NCI-H187 treated with DMSO at 0.1 percent for 48 hours (cell line): Measurements from ENCODE around the gene FARP1.

ENCODE experiments used
- DNase-seq: peaks from one replicate; lab custom pipeline; 2025; lab: John Stamatoyannopoulos, UW

Gene FARP1

DNA sequence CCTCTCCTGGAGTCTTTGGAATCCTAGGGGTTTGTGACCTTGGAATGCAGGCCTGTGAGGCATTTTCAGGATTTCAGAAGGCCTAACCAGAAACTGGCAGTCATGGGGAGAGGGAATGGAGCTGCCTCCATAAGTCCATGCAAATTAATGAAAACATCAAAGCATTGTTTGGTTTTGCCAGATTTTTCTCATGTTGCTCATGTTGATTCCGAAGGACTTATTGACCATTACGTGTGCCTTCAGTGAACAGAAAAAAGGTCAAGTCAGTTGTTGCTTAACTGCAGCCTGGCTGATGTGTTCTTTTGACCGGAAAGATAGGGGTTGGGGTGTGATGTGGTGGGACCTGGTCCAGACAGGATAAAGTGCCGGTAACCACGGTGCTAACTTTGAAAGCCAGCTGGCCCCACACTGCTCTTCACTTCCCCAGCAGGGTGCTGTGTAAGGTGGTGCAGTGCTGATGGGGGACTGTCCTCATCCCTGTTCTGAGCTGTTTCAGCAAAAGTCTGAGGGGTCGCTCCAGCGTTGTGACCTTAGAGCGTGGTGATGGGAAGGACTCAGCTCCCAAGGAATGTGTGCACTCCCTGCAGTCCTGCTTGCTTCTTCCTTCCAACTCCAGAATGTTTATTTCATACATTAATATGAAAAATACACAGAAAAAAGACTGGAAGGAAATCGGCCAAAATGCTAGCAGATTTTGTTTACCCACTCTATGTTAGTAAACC is 30.7 kb downstream of the FARP1 start:
- DNase-seq = no peak

DNA sequence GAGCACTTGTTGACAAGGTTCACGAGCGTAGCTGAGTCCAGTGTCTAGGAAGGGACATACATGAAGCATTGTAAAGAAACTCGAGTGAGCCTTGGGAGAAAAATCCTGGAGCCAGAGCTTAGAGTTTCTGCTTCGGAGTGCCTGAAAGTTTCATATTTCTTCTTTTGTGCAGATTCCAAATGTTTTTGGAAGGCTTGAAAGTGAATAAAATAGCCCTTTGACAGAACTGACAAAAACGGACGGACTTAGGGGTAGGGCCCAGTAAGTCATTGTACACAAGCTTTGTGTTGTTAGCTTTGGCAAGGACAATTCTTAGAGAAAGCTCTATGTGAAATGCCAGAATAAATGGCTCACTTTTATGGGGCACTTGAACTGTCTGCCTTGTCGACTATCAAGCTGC is 31.4 kb downstream of the FARP1 start:
- no peak for DNase-seq

DNA sequence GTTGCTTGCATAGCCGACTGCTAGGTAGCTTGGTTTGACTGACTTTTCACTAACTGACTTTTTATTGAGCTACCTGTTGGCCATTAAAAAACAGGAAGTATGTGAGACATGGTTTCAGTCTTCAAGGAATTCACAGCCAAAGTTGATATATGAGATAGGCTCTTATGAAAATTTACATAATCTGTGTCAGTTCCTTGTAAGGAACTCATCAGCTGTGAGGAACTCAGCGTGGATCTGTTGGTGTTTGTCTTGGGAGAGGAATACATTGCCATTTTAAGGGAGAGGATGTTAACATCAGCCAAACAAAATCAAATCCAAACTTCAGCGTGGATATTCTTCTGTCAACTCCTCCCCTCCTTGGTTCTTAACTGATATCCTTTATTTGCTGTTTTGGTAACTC is 32.1 kb downstream of the FARP1 start:
- no peak for DNase-seq

DNA sequence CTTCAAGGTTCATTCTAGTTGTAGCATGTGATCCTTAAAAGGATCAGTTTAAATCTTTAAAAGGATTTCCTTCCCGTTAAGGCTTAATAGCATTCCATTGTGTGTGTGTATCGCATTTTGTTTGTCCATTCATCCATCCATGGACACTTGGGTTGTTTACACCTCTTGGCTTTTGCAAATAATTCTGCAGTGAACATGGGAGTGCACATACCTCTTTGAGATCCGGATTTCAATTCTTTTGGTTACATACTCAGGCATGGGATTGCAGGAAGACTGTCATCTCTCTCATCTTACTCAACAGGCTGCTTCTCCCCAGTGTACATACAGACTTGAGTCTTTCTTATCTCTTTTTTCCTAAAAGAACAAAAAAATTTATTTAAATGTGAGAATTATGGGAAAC is 32.9 kb downstream of the FARP1 start:
- DNase-seq = no peak

DNA sequence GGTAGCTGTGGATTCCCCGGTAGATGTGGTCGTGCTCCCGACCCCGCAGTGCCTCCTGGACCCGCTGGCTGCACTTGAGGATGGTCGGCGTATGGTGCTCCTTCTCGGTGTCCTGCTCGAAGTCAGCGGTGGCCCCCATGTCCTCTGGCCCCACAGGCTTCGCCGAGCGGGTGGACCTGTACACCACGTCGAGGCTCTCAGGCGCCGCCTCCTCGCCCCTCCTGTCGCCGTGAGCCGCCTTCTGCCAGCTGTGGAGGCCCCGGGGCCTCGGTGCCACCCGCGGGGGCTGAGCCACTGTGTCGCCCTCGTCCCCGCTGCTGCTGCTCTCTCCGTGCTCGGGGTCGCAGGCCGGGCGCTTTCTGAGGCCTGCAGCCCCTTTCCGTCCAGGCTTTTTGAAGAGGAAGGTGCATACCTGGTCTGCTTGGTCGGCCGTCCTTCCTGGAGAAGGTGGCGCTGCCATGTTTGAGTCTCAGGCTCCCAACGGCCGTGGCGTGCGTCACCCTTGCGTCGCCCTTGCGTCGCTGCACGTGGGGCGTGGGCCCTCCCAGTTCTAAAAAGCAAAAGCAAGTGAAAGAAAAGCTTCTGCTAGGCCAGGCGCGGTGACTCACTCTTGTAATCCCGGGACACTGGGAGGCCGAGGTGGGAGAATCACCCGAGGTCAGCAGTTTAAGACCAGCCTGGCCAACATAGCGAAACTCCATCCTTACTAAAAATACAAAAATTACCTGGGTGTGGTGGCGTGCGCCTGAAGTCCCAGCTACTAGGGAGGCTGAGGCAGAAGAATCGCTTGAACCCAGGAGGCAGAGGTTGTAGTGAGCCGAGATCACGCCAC is 34.1 kb downstream of the FARP1 start, which contains the start of gene RNF113B:
Gene RNF113B (minus strand): TSS at position 493 of the 832 bp plus-strand sequence. CDS start 33 bp downstream, at position 460.
- no peak for DNase-seq

DNA sequence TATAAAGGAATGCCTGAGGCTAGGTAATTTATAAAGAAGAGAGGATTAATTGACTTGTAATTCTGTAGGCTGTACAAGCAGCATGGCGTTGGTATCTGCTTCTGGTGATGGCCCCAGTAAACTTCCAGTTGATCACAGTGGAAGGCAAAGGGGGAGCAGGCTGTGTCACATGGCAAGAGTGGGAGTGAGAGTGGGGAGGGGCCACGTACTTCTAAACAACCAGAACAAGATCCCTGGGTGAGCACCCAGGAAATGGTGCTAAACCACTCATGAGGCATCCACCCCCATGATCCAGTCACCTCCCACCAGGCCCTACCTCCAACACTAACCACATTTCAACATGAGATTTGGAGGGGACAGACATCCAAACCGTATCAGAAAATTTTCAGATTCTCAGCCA is 37.2 kb downstream of the FARP1 start:
- DNase-seq = no peak

DNA sequence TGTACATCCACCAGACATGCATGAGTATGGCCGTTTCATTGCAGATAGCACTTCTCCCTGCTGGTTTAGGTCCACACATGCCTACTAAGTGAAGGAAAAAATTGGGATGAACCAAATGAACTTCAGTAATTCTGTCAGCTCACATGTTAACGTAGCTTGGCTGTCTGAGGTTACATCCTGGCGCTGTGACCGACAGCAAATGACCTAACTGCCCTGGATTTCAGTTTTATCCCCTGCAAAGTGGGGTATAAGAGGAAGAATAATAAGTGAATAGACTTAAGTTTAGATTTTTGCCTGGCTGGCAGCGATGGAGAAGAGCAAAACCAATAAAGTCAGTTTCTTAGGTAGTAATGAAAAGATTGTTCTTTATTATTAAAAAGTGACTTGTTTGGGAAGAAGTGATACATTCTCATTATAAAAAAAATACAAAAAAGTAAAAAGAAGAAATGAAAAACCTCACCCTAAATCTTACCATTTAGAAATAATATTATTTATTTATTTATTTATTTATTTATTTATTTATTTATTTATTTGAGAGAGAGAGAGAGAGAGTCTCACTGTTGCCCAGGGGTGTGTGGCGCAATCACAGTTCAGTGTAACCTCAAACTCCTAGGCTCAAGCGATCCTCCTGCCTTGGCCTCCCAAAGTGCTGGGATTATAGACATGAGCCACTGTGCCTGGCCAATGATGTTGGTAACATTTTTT is 38.4 kb downstream of the FARP1 start:
- DNase-seq = no peak

DNA sequence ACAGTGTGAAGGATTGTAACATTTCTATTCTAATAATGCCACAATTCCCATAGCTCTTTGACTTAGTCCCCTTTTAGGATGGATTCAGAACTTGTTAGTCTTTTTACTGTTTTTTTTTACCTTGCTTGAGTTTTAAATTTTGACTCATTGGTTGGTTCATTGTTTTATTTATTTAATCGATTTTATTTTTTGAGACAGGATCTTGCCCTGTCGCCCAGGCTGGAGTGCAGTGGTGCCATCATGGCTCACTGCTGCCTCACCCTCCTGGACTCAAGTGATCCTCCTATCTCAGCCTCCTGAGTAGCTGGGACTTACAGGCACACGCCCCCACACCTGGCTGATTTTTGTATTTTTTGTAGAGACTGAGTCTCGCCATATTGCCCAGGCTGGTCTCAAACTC is 39.3 kb downstream of the FARP1 start:
- no peak for DNase-seq

DNA sequence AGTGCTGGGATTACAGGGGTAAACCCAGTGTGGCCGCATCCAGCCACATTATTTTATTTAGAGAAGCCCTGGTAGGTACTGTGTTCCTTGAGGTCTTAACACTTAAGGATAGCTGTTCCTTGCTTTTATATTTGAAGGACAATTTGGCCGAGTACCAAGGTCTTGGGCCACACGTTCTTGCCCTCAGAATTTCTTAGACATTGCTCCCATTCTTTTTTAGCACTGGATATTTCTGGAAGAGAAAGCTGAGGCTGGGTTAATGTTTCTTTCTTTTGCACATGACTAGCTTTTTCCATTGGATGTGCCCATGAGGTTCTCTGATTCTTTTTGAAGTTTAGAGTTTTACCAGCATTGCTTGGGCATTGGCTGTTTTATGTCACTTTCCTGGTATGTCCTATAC is 39.7 kb downstream of the FARP1 start:
- no peak for DNase-seq

DNA sequence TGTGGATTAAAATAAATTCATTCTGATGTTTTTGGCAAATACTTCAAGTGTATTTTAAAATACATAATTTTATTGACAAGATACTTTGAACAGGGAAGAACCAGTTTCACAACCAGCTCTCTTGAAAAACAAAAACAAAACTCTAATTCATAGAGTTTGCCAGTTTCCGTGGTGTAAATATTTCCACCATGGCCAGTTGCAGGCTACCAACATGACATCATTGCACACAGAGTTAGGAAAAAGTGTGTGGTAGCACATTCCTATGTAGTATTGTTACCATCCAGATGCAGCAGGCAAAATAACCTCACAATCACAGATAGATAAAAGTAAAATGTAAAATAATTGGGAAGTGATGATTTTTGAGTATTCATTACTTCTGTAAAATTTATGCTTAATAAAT is 41.9 kb downstream of the FARP1 start:
- DNase-seq = no peak

DNA sequence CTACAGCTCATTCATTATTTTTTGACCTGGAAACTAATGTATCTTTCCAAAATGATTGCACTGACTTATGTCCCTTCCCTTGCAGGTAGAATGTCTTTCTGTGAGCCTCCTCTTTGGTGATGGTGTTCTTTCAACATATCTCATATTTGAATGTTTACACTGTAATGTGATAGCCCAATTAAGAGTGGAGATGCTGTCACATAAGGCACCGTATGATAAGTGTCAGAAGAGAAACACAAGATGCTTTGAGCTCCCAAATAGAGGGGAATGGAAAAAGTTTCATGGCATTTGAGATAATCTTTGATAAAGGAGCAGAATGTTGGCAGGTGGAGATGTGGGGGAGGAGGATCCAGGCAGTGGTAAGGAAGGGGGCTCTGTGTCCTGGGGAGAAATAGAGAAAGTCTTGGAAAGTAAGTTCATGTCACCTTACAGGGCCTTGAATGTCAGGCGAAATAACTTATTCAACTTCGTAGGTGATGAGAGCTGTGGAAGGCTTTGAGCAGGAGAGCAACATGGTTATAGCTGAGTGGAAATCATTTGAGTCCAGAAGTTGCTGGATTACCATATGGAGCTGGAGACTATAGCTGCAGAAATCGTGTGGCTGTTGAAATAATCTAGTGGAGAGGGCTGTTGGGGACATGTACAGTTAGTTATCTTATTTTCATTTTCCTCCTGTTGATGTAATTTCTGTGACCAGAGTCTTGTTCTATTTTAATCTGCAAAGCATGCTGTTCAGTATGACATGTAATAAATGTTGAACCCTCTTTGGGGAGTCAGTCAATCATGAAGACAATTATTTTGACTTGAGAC is 44.5 kb downstream of the FARP1 start:
- peak; percentile 65 for DNase-seq

DNA sequence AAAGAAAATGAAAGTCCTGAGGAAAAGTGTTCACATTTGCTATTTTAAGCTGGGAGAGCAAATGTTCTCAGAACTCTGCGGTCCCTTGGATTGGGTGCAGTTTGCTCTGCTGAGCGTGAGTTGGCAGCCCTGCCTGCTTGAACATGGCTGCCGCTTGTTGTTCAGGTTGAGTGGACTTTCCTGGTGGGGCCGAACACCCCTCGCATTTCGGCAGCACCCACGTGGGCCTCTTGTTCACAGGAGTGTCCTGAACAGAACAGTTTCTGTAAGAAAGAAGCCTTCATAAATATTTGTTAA is 45.0 kb downstream of the FARP1 start:
- DNase-seq = no peak

DNA sequence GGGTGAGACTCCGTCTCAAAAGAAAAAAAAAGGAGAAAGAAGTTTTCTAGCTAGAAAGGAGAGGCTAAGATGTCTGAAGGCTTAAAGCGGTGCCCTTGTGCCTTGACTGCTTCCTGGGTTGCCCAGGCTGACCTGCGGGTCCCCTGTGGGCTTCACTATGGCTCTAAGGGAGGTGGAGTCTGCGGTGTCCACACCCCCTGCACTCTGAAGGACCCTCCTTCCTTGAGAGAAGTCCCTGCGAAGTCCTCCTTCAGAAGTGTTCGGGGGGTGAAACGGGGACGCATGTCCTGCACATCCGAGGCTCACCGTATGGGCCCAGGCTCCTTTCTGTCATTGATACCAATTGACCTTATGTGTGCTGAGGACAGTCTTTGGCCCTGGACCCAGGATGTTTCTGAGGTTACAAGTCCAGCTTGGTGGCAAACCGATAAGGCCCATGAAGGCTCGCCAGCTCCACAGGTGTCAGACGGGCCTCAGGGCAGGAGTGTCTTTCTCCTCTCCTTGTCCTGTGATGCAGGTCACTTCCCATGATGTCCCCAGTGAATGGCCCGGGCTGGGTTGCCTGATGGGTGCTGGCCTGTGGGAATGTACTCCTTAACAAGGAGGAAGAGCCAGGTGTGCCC is 45.8 kb downstream of the FARP1 start:
- no peak for DNase-seq

DNA sequence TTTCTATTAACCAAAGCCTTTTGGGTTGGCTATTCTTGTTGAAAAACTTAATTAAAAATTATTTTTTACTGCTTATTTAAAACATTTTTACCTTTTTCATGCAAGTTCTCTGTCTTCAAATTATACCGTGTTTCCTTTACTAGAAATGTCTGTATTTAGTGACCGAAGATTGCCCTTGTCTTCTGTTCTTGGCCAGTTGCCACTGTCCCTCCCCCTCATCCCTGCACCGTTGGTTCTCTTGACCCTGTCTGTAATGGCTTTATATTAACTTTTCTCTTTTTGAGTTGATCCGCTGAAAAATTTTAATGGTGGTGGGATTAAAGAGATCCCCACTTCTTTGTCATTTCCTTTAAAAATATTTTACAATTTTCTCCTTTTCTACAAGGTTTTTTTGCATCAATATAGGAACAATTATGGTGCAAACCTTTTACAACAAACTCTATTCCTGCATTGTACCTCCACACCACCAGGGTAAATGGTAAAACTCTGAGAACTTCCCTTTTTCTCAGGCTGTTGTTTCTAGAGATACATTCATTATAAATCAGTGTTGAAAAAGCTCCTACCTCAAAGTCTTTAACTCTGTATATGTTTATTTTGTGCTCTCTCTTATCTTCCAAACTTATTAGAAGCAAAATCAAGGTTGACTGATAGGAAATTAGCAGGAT is 47.1 kb downstream of the FARP1 start:
- DNase-seq = no peak

DNA sequence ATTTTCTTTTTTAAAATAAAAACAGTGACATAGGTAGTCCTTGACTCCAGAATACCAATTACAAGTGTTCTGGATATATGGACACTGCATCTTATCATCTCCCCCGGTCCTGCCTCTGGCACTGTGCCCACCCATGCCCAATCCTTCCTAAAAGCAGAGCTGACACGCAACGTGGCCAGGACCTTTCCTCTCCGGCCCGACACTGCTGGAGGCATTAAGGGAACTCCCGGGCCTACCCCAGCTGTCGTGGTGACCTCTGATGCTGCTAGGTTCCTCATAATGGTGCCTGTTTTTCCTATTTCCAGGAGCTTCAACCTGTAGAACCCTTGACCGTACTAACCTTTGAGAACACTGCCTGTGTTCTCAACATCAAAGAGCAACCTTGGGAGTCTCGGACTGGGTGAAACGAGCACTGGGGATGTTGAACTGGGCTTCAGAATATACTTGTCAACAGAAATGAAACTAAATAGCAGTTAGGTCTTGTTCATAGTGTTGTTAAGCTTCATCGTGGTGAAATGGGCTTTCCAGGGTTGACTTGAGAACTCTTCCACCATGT is 48.1 kb downstream of the FARP1 start:
- DNase-seq = no peak

DNA sequence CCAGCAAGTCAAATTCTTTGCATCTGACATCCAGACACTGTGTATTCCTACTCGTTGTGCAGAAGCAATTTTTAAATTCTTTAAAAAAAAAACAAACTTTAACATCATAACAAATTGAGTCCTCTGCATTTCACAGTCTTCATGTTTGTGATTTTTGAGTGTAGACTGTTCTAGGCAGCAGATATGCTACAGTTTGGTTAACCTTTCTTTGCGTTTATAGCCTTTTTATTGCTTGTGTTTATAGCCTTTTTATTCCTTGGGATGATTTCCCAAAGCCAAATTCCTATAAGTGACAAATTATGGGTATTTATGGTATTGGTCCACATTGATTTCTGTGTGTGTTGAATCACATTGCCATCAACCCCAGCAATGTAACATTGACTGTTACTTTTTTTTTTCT is 49.1 kb downstream of the FARP1 start:
- no peak for DNase-seq

DNA sequence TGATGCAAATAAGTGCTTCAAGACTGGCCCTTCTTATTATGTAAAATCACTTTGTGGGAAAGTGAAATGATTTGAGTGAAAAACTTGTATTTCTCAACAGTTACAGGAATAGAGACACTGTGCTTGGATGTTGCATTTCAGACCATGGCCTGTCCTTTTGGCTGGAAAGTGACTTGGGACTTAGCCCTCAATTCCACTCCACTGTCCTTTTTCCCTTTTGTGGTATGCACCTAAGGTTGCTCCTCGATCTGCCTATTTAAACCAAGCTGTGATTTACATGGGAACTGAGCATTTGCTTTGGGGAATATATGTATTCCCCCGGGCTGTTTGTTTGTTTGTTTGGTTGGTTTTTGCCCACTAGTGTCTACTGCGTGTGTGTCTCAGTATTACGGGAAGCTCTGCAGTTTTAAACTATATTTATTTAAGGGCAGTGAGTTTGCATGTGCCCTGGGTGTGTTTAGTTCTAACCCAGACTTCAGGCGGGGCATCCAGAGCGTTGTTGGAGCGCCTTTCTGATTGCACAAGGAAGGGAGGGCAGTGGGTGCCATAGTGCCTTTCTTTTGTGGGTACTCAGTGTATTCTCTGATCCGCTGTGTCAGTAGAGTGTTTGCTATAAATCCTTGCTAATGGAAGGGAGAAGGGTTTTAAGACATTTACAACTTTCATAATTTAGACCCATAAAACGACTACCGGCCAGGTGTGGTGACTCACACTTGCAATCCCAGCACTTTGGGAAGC is 52.3 kb downstream of the FARP1 start:
- DNase-seq = no peak

DNA sequence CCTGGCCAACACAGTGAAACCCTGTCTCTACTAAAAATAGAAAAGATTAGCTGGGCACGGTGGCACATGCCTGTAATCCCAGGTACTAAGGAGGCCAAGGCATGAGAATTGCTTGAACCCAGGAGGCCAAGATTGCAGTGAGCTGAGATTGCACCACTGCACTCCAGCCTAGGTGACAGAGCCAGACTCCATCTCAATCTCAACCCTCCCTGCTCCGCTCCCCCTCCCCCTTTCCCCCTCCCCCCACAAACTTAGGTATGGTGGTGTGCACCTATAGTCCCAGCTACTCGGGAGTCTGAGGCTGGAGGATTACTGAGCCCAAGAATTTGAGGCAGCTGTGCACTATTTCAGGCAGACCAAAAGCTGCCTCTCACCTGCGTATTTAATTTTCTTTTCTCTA is 55.8 kb downstream of the FARP1 start:
- DNase-seq = no peak

DNA sequence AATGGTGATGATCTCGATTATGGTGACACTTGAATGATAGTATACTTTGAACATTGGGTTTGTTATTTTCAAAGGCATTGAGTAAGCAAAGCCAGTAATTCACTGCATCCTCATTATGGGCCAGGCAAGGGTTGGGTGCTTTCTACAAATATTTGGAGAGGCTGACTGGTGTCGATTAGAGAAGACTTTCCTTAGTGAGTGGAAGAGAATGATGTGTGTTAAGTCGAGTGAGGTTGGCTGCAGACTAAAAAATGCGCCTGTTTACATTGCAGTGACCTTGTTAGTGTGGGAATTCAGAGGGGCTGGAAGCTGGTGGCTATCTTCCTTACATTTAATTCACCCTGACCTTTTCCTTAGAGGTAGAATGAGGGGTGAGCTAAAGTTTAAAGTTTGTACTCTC is 56.6 kb downstream of the FARP1 start:
- no peak for DNase-seq

DNA sequence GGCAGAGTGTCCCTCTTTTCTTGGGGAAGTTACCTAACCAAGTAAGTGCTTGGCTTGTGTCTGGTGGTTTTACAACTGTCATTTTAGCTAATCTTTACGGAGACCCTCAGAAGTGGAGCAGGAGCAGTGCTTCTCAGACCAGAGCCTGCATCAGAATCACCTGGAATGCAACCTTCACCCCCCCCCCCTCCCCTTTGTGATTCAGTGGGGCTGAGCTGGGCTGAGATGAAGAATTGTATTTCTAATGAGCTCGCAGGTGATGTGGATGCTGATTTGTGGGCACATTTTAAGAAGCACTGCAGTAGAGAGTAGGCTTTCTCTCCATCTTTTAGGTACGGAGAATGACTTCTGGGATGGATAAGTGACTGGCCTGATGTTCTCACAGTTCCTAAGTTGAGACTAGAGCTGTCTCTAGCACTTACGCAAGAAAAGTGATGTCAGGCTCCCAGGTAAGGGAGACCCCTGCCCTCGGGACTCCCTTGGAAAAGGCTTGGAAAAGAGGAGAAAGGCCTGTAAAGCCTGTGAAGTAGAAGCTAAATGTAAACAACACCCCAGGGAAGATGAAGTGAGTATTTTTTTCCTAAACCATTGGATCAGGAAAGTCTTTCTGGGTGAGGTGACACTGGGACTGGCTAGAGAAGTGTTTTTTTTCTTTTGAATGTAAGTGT is 57.5 kb downstream of the FARP1 start:
- no peak for DNase-seq
